ENCODE measurements around the gene MFSD11. TPM values are rescaled to one million over a fixed set of nuclear protein-coding genes. Genes with fewer than 3 reads are reported as not detected.
"Not testable (repeated sequence)": the region's sequence is repeated elsewhere in the genome, so short reads cannot be mapped to it uniquely, and the experiment has no call there.

MFSD11 gene
- total and polyA plus RNA-seq, 4 donors = 12.0 to 57.5 (median 25.0) TPM

GRCh38 chr17:76812263-76812662 lies 74.3 kb downstream of the MFSD11 start:
- no peak for TF ChIP-seq CTCF (IDR thresholded peaks at IDR 0.05; ENCODE audit: control extremely low read depth, extremely low read depth)
- no peak overlapping the region for H3K9ac ChIP-seq (ENCODE audit: insufficient read depth in 1 of 2, low read length in 2 of 2)
- H3K27ac ChIP-seq (ENCODE audit: low read depth in 1 of 2, low read length in 1 of 2) = no peak overlapping the region
- 67 to 69% methylated on average over 4 of the region's 4 CpGs for WGBS, 2 donors
- ATAC-seq (ENCODE audit: insufficient read depth, low FRiP score) (no peak), DNase-seq (no peak)
- no peaks in the 10 kb centered on the region for H3K4me1 ChIP-seq (ENCODE audit: control insufficient read depth in 5 of 5, insufficient read depth in 5 of 5, low read length in 5 of 5)
- H3K36me3 ChIP-seq (ENCODE audit: control insufficient read depth in 4 of 4, insufficient read depth in 4 of 4, low read length in 4 of 4) = no peaks in the 10 kb centered on the region
- H3K4me3 ChIP-seq = no peak overlapping the region
- H3K9me3 ChIP-seq (ENCODE audit: control insufficient read depth in 4 of 4, insufficient read depth in 3 of 4, low read length in 3 of 4) = no peaks in the 10 kb centered on the region
- peaks cover 0 to 3% (median 0%) of the 10 kb centered on the region in 3 donors for H3K27me3 ChIP-seq (ENCODE audit: control insufficient read depth in 3 of 3, insufficient read depth in 3 of 3, low read length in 2 of 3)

- Histone ChIP-seq H3K36me3 (ENCODE audit: control insufficient read depth in 4 of 4, insufficient read depth in 4 of 4, low read length in 4 of 4) (no peaks in the 10 kb centered on the region), H3K27me3 (ENCODE audit: control insufficient read depth in 3 of 3, insufficient read depth in 3 of 3, low read length in 2 of 3) (peaks cover 0 to 3% (median 0%) of the 10 kb centered on the region in 3 donors), H3K9ac (ENCODE audit: insufficient read depth in 1 of 2, low read length in 2 of 2) (no peak overlapping the region), H3K4me1 (ENCODE audit: control insufficient read depth in 5 of 5, insufficient read depth in 5 of 5, low read length in 5 of 5) (no peaks in the 10 kb centered on the region), H3K27ac (ENCODE audit: low read depth in 1 of 2, low read length in 1 of 2) (no peak overlapping the region), H3K4me3 (no peak overlapping the region), H3K9me3 (ENCODE audit: control insufficient read depth in 4 of 4, insufficient read depth in 3 of 4, low read length in 3 of 4) (no peaks in the 10 kb centered on the region)
- no peak for ATAC-seq (ENCODE audit: insufficient read depth, low FRiP score)
- WGBS, 2 donors = 70 to 84% methylated on average over 4 of the region's 4 CpGs
- TF ChIP-seq CTCF (IDR thresholded peaks at IDR 0.05; ENCODE audit: control extremely low read depth, extremely low read depth) = no peak
- DNase-seq = no peak
Measured at GRCh38 chr17:76812968-76813367, 75.0 kb downstream of the MFSD11 start.

- 67 to 78% methylated on average over 9 of the region's 9 CpGs for WGBS, 2 donors
- not testable (repeated sequence) for H3K9ac ChIP-seq (ENCODE audit: insufficient read depth in 1 of 2, low read length in 2 of 2); H3K27ac ChIP-seq (ENCODE audit: low read depth in 1 of 2, low read length in 1 of 2); H3K36me3 ChIP-seq (ENCODE audit: control insufficient read depth in 4 of 4, insufficient read depth in 4 of 4, low read length in 4 of 4); H3K9me3 ChIP-seq (ENCODE audit: control insufficient read depth in 4 of 4, insufficient read depth in 3 of 4, low read length in 3 of 4); H3K4me3 ChIP-seq; H3K4me1 ChIP-seq (ENCODE audit: control insufficient read depth in 5 of 5, insufficient read depth in 5 of 5, low read length in 5 of 5); H3K27me3 ChIP-seq (ENCODE audit: control insufficient read depth in 3 of 3, insufficient read depth in 3 of 3, low read length in 2 of 3); ATAC-seq (ENCODE audit: insufficient read depth, low FRiP score); DNase-seq
Measured at GRCh38 chr17:76815907-76816589, 78.1 kb downstream of the MFSD11 start.

DNA sequence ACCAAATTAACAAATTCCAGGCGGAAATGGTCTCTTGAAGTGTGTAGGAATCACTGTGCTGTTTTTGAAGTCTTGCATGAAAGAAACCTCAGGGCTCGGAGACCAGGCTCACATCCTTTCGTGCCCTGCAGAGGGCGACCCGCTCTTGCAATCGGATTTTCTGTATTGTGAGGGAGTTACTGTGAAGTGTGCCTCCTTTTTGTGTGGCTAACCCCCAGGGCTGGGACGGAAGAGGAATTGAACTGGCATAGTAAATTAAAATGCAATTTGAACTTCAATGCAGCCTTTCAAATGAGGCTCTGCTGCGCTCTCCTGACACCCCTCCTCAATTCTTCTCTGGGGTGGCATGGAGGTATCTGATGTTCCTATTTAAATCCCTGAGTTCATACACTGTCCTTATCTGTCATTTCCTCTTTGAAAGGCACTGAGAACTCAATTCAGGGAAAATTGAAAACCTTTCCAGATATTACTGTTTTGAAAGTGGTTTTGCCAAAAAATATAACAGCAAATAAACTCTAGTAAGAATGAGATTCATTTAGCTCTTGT lies 78.7 kb downstream of the MFSD11 start:
- H3K9ac ChIP-seq (ENCODE audit: insufficient read depth in 1 of 2, low read length in 2 of 2) = no peak overlapping the region
- no peaks in the 10 kb centered on the region for H3K4me1 ChIP-seq (ENCODE audit: control insufficient read depth in 5 of 5, insufficient read depth in 5 of 5, low read length in 5 of 5)
- DNase-seq (peak; percentile 30 to 51 (median 39)), ATAC-seq (ENCODE audit: insufficient read depth, low FRiP score) (no peak)
- H3K4me3 ChIP-seq = no peak overlapping the region
- H3K27me3 ChIP-seq (ENCODE audit: control insufficient read depth in 3 of 3, insufficient read depth in 3 of 3, low read length in 2 of 3) = peaks cover 0 to 3% (median 0%) of the 10 kb centered on the region in 3 donors
- 7 to 9% methylated on average over 8 of the region's 8 CpGs for WGBS, 2 donors
- no peak for TF ChIP-seq CTCF (IDR thresholded peaks at IDR 0.05; ENCODE audit: control extremely low read depth, extremely low read depth)
- H3K36me3 ChIP-seq (ENCODE audit: control insufficient read depth in 4 of 4, insufficient read depth in 4 of 4, low read length in 4 of 4) = no peaks in the 10 kb centered on the region
- H3K27ac ChIP-seq (ENCODE audit: low read depth in 1 of 2, low read length in 1 of 2) = no peak overlapping the region
- H3K9me3 ChIP-seq (ENCODE audit: control insufficient read depth in 4 of 4, insufficient read depth in 3 of 4, low read length in 3 of 4) = no peaks in the 10 kb centered on the region

Data from lung (tissue), 12 donors.